Measurements from ENCODE around the gene LENG9. TPM values are rescaled to one million over a fixed set of nuclear protein-coding genes. Genes with fewer than 3 reads are reported as not detected.
A peak's percentile ranks its signal among the peaks of the same experiment; 100 is the strongest.

The LENG9 gene
- total RNA-seq, 2 experiments from 2014 or later, result 5.3 to 5.6 TPM

GRCh38 chr19:54421521-54421920, 42.1 kb downstream of the LENG9 start:
- CTCF ChIA-PET, result interaction anchor here (1.8 to 3.1 kb wide), 2 partner anchors 30 to 155 kb away, joined by 6 to 15 read pairs; no protein-coding TSS in a partner anchor
- no peak overlapping the region for H3K4me3 Mint-ChIP-seq
- no peak for DNase-seq
- peaks cover 41% of the 10 kb centered on the region for H3K27me3 Mint-ChIP-seq
- POLR2A ChIA-PET, result no interaction called here
- intact Hi-C loops (cut with micrococcal nuclease), result no loop called here
- H3K27ac Mint-ChIP-seq, result no peak overlapping the region
- H3K36me3 Mint-ChIP-seq, result no peaks in the 10 kb centered on the region
- H3K9me3 Mint-ChIP-seq, result no peaks in the 10 kb centered on the region
- H3K4me1 Mint-ChIP-seq (ENCODE audit: low read depth), result peaks cover 15% of the 10 kb centered on the region

- Mint-ChIP-seq H3K4me1 (ENCODE audit: low read depth) (peaks cover 15% of the 10 kb centered on the region), H3K27me3 (peaks cover 39% of the 10 kb centered on the region), H3K27ac (no peak overlapping the region), H3K9me3 (no peaks in the 10 kb centered on the region), H3K36me3 (no peaks in the 10 kb centered on the region), H3K4me3 (no peak overlapping the region)
- CTCF ChIA-PET, result interaction anchor here (1.8 to 3.1 kb wide), 2 partner anchors 30 to 155 kb away, joined by 6 to 15 read pairs; no protein-coding TSS in a partner anchor
- intact Hi-C loops (cut with micrococcal nuclease), result no loop called here
- no peak for DNase-seq
- POLR2A ChIA-PET, result no interaction called here
These were observed 42.4 kb downstream of the LENG9 start for GRCh38 chr19:54421169-54421516.

GRCh38 chr19:54420383-54421168, 43.0 kb downstream of the LENG9 start:
- CTCF ChIA-PET, result interaction anchor here (1.8 to 3.1 kb wide), 2 partner anchors 30 to 155 kb away, joined by 6 to 15 read pairs; no protein-coding TSS in a partner anchor
- POLR2A ChIA-PET, result no interaction called here
- DNase-seq, result no peak
- H3K4me3 Mint-ChIP-seq, result no peak overlapping the region
- H3K4me1 Mint-ChIP-seq (ENCODE audit: low read depth), result peaks cover 15% of the 10 kb centered on the region
- H3K9me3 Mint-ChIP-seq, result no peaks in the 10 kb centered on the region
- H3K27me3 Mint-ChIP-seq, result peaks cover 40% of the 10 kb centered on the region
- H3K36me3 Mint-ChIP-seq, result no peaks in the 10 kb centered on the region
- H3K27ac Mint-ChIP-seq, result no peak overlapping the region
- intact Hi-C loops (cut with micrococcal nuclease), result no loop called here

- no peaks in the 10 kb centered on the region for H3K36me3 Mint-ChIP-seq
- DNase-seq, result no peak
- ChIA-PET CTCF (interaction anchor here (1.0 to 3.1 kb wide), 2 partner anchors 29 to 33 kb away, joined by 3 to 15 read pairs; no protein-coding TSS in a partner anchor), POLR2A (no interaction called here)
- no peaks in the 10 kb centered on the region for H3K9me3 Mint-ChIP-seq
- intact Hi-C loops (cut with micrococcal nuclease), result no loop called here
- peaks cover 40% of the 10 kb centered on the region for H3K27me3 Mint-ChIP-seq
- peaks cover 15% of the 10 kb centered on the region for H3K4me1 Mint-ChIP-seq (ENCODE audit: low read depth)
- H3K4me3 Mint-ChIP-seq, result no peak overlapping the region
- H3K27ac Mint-ChIP-seq, result no peak overlapping the region
These were observed 43.6 kb downstream of the LENG9 start for GRCh38 chr19:54420068-54420382.

- intact Hi-C loops (cut with micrococcal nuclease), result no loop called here
- ChIA-PET POLR2A (no interaction called here), CTCF (interaction anchor here (1.0 to 3.1 kb wide), 2 partner anchors 28 to 32 kb away, joined by 3 to 15 read pairs; no protein-coding TSS in a partner anchor)
- Mint-ChIP-seq H3K4me3 (no peak overlapping the region), H3K27ac (no peak overlapping the region), H3K4me1 (ENCODE audit: low read depth) (peaks cover 15% of the 10 kb centered on the region), H3K36me3 (no peaks in the 10 kb centered on the region), H3K9me3 (no peaks in the 10 kb centered on the region), H3K27me3 (peaks cover 42% of the 10 kb centered on the region)
- no peak for DNase-seq
These were observed 44.4 kb downstream of the LENG9 start for GRCh38 chr19:54418930-54419800.

GRCh38 chr19:54418030-54418929, 45.3 kb downstream of the LENG9 start:
- Mint-ChIP-seq H3K4me1 (ENCODE audit: low read depth) (peaks cover 15% of the 10 kb centered on the region), H3K27ac (peak overlapping the region; percentile 2), H3K36me3 (no peaks in the 10 kb centered on the region), H3K9me3 (no peaks in the 10 kb centered on the region), H3K27me3 (peaks cover 43% of the 10 kb centered on the region), H3K4me3 (no peak overlapping the region)
- CTCF ChIA-PET, result interaction anchor here (3.1 kb wide), 1 partner anchor 27 kb away, joined by 15 read pairs; no protein-coding TSS in a partner anchor
- intact Hi-C loops (cut with micrococcal nuclease), result no loop called here
- peak; percentile 51 for DNase-seq
- POLR2A ChIA-PET, result no interaction called here

- H3K36me3 Mint-ChIP-seq, result no peaks in the 10 kb centered on the region
- CTCF ChIA-PET, result interaction anchor here (0.9 kb wide), 1 partner anchor 26 kb away, joined by 5 read pairs; no protein-coding TSS in a partner anchor
These were observed 46.7 kb downstream of the LENG9 start for GRCh38 chr19:54416695-54417491.

DNA sequence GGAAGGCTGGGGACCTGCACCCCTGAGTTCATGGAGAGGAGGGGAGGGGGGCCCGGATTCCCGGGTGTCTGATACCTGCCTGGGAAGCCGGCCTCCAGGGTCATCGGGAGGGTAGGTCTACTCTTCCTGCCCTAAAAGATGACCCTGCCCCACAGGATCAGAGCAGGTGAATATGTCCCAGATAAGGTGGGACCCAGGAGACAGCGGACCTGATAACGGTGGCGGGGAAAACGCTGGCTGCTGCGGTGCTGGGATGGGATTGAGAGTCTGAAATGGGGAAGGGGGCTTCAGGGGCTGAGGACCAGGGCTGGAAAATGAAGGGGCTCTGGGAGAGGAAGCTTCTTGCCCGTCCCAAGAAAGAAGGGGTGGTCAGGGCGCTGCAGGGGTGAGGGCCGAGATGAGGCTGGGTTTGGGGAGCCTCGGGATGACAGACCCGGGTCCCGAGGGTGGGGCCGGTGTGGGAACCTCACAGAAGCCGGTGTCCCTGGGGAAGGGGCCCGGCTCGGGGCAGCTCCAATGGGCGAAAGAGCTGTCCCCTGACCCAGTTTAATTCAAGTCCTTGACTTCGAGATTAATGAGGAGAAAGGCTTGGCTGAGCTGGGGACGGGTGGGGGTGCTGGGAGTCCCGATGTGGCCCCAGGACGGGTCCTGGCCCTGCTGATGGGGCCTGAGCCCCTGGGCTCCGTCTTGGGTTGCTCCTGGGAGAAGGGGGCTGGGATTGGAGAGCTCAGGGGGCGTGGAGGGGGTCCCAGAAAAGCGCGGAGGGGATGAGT, 47.5 kb downstream of the LENG9 start:
- no peak for DNase-seq
- no peak overlapping the region for H3K27ac Mint-ChIP-seq
- H3K36me3 Mint-ChIP-seq, result no peaks in the 10 kb centered on the region
- H3K9me3 Mint-ChIP-seq, result no peaks in the 10 kb centered on the region
- ChIA-PET POLR2A (interaction anchor here (0.5 to 0.7 kb wide), 3 partner anchors 17 to 87 kb away, joined by 3 read pairs; partner anchors contain the start of gene LENG8), CTCF (interaction anchor here (0.8 to 1.3 kb wide), 3 partner anchors 22 to 28 kb away, joined by 4 to 5 read pairs (median 5); no protein-coding TSS in a partner anchor)
- H3K27me3 Mint-ChIP-seq, result peaks cover 42% of the 10 kb centered on the region
- no peak overlapping the region for H3K4me3 Mint-ChIP-seq
- H3K4me1 Mint-ChIP-seq (ENCODE audit: low read depth), result peaks cover 15% of the 10 kb centered on the region
- intact Hi-C loops (cut with micrococcal nuclease), result no loop called here

More at GRCh38 chr19:54416695-54417491, 46.7 kb downstream of the LENG9 start:
- peaks cover 15% of the 10 kb centered on the region for H3K4me1 Mint-ChIP-seq (ENCODE audit: low read depth)
- H3K4me3 Mint-ChIP-seq, result no peak overlapping the region
- peaks cover 42% of the 10 kb centered on the region for H3K27me3 Mint-ChIP-seq
- H3K9me3 Mint-ChIP-seq, result no peaks in the 10 kb centered on the region
- no peak for DNase-seq
- POLR2A ChIA-PET, result interaction anchor here (0.6 kb wide), 1 partner anchor 16 kb away, joined by 3 read pairs; no protein-coding TSS in a partner anchor
- intact Hi-C loops (cut with micrococcal nuclease), result no loop called here
- no peak overlapping the region for H3K27ac Mint-ChIP-seq

GRCh38 chr19:54415208-54415900, 48.2 kb downstream of the LENG9 start, which contains the start of gene TTYH1:
Gene TTYH1, plus strand, starts transcription at chr19:54415464. Its CDS starts 89 bp downstream, at chr19:54415553.
- Mint-ChIP-seq H3K36me3 (no peaks in the 10 kb centered on the region), H3K27me3 (peaks cover 42% of the 10 kb centered on the region), H3K4me3 (no peak within 1 kb of the TSS), H3K27ac (no peak within 1 kb of the TSS), H3K4me1 (ENCODE audit: low read depth) (peaks cover 15% of the 10 kb centered on the region), H3K9me3 (no peaks in the 10 kb centered on the region)
- intact Hi-C loops (cut with micrococcal nuclease), result no loop called here
- POLR2A ChIA-PET, result interaction anchor here (0.5 to 0.7 kb wide), 3 partner anchors 9 to 86 kb away, joined by 3 to 4 read pairs (median 3); partner anchors contain the start of gene LENG8
- CTCF ChIA-PET, result interaction anchor here (0.8 to 1.3 kb wide), 2 partner anchors 23 to 27 kb away, joined by 4 to 5 read pairs; no protein-coding TSS in a partner anchor
- DNase-seq, result peak; percentile 41

DNA sequence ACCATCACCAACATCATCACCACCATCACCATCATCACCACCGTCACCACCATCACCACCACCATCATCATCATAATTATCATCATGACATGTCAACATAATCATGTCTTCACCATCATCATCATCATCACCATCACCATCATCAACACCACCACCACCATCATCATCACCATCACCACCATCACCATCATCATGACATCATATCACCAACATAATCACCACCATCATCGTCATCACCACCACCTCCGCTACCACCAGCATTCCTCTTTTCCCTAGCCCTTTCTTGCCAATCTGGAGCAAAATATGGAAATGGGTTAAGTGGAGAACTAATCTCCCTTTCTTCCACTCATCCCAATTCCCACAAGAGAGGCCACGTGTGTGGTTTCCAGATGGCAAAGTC, 49.4 kb downstream of the LENG9 start:
- POLR2A ChIA-PET, result no interaction called here
- Mint-ChIP-seq H3K4me3 (no peak overlapping the region), H3K36me3 (no peaks in the 10 kb centered on the region), H3K4me1 (ENCODE audit: low read depth) (peaks cover 15% of the 10 kb centered on the region), H3K27me3 (peaks cover 35% of the 10 kb centered on the region), H3K9me3 (peaks cover 1% of the 10 kb centered on the region), H3K27ac (no peak overlapping the region)
- DNase-seq, result no peak
- intact Hi-C loops (cut with micrococcal nuclease), result no loop called here
- CTCF ChIA-PET, result no interaction called here

All from activated CD4-positive, alpha-beta memory T cell treated with anti-CD3 and anti-CD28 coated beads for 36 hours (primary cell).